Adrenal gland (tissue), 5 donors: Measurements from ENCODE around the gene TIAL1.

Experiments used
- CTCF ChIP-seq, 6 experiments: fragments of 450-650 bp in 4 of 6; fragments of 200-600 bp in 2 of 6; sonication (generic) in 1 of 6; IDR thresholded peaks; 1 replicate in 5 of 6; 2 replicates in 1 of 6; pipeline versions ENCODE4 v1.5.1 to v1.8.0; 2016 to 2021; ENCODE audit warnings: antibody characterized with exemption in 6 of 6, mild to moderate bottlenecking in 2 of 6, moderate library complexity in 1 of 6
- POLR2A ChIP-seq, 2 donors: fragments of 450-650 bp; IDR thresholded peaks; one replicate each; pipeline ENCODE4 v1.6.1; 2017; ENCODE audit warnings: antibody characterized with exemption in 2 of 2, mild to moderate bottlenecking in 2 of 2, moderate library complexity in 1 of 2
- donor health status: DM: no; HTN: no; CAD: no.

DNA sequence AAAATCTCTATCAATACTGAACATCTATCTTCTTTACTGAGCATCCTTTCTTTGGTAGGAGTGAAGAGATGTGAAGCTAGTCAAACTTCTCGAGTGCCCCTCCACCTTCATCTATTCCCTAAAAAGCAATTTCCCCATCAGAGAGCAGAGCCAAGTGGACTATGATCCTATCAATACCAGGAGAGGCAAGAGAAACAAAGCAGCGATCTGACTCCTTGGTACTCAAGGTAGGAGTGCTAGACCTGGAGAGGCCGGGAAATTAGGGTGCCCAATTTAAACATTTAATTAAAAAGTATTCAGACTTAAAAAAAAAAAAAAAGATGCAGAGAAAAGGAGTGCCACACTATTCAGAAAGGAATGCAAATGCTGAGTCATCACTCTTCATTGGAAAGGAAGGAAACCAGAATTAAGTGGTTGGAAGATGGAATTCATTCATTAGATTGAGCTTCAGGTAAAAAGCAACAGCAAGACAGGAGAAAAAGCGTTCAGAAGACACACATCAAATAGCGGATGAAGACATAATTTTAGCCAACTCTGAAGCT is 1.6 kb downstream of the TIAL1 start:
- TF ChIP-seq CTCF (IDR thresholded peaks at IDR 0.05) = no peak
- no peak for TF ChIP-seq POLR2A (IDR thresholded peaks at IDR 0.05)
